Activated naive CD4-positive, alpha-beta T cell treated with anti-CD3 and anti-CD28 coated beads for 36 hours (primary cell): ENCODE data around the gene ANAPC15. TPM values are rescaled to one million over a fixed set of nuclear protein-coding genes. Genes with fewer than 3 reads are reported as not detected.

ENCODE experiments used
- CTCF ChIA-PET: fragments of 350-600 bp; sonication (Branson Sonifier 250); formaldehyde crosslinking; loops from one replicate; lab custom pipeline; 2021; ENCODE audit warnings: antibody characterized with exemption; lab: Charles Lee
- DNase-seq: peaks from one replicate; pipeline ENCODE4 v3.0.0-alpha.2; 2020
- H3K27ac Mint-ChIP-seq: one replicate; pipeline ENCODE4 v1.8.0; 2021; ENCODE audit warnings: mild to moderate bottlenecking, mixed read lengths
- H3K27me3 Mint-ChIP-seq: one replicate; pipeline ENCODE4 v1.8.0; 2021; ENCODE audit warnings: low read depth, mixed read lengths
- H3K36me3 Mint-ChIP-seq: one replicate; pipeline ENCODE4 v1.8.0; 2021; ENCODE audit warnings: low read depth, mixed read lengths
- H3K4me1 Mint-ChIP-seq: one replicate; pipeline ENCODE4 v1.8.0; 2021; ENCODE audit warnings: low read depth, mixed read lengths
- H3K4me3 Mint-ChIP-seq: one replicate; pipeline ENCODE4 v1.8.0; 2021; ENCODE audit warnings: mild to moderate bottlenecking, moderate library complexity, mixed read lengths
- H3K9me3 Mint-ChIP-seq: one replicate; pipeline ENCODE4 v1.8.0; 2021; ENCODE audit warnings: mixed read lengths
- intact Hi-C: fragments of 100-400 bp; cut with micrococcal nuclease; formaldehyde crosslinking; loops from one replicate; pipeline ENCODE4 v1.15.1; 2023
- total RNA-seq, 2 experiments: library from RNA; stranded (reverse); gene quantifications; one replicate each; pipeline ENCODE4 v1.2.3, GENCODE V29; 2021

The ANAPC15 gene
- total RNA-seq, 2 experiments from 2014 or later = 69.1 to 70.3 TPM

DNA sequence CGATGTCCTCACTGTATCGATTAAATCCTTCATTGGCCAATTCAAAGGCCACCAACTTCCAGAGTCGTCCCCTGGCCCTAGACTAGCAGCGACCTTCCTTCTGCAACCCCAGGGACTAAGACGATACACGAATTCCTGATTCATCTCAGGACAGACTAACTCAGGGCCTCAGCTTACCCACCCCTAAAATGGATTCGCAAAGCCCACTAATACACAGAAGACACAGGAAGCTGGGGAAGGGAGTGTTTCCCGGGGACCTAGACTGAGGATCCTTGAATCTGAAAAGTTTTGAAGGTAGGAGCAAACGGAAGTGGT is 9.9 kb downstream of the ANAPC15 start:
- H3K36me3 Mint-ChIP-seq = peaks cover 13% of the 10 kb centered on the region

GRCh38 chr11:72102162-72102561 is 10.3 kb downstream of the ANAPC15 start:
- peak overlapping the region; percentile 87 for H3K4me3 Mint-ChIP-seq
- H3K27ac Mint-ChIP-seq = peak overlapping the region; percentile 77
- intact Hi-C loops = loop anchor here (2.0 kb wide), 3 partner anchors 61 to 173 kb away; partner anchors contain the start of genes RNF121 and XNDC1N
- no peaks in the 10 kb centered on the region for H3K9me3 Mint-ChIP-seq
- CTCF ChIA-PET = interaction anchor here (0.6 to 4.5 kb wide), 4 partner anchors 11 to 174 kb away, joined by 3 to 38 read pairs (median 6); partner anchors contain the start of gene XNDC1N
- no peaks in the 10 kb centered on the region for H3K27me3 Mint-ChIP-seq
- peaks cover 38% of the 10 kb centered on the region for H3K4me1 Mint-ChIP-seq
- H3K36me3 Mint-ChIP-seq = peaks cover 14% of the 10 kb centered on the region
- DNase-seq = no peak

More for the DNA sequence above, 9.9 kb downstream of the ANAPC15 start:
- H3K9me3 Mint-ChIP-seq = no peaks in the 10 kb centered on the region
- CTCF ChIA-PET = interaction anchor here (0.6 to 4.5 kb wide), 3 partner anchors 11 to 175 kb away, joined by 3 to 38 read pairs (median 8); partner anchors contain the start of gene XNDC1N
- H3K4me1 Mint-ChIP-seq = peaks cover 38% of the 10 kb centered on the region
- H3K27me3 Mint-ChIP-seq = no peaks in the 10 kb centered on the region
- peak overlapping the region; percentile 77 for H3K27ac Mint-ChIP-seq
- intact Hi-C loops = loop anchor here (2.0 kb wide), 3 partner anchors 62 to 174 kb away; partner anchors contain the start of genes RNF121 and XNDC1N
- DNase-seq = no peak
- H3K4me3 Mint-ChIP-seq = peak overlapping the region; percentile 87

DNA sequence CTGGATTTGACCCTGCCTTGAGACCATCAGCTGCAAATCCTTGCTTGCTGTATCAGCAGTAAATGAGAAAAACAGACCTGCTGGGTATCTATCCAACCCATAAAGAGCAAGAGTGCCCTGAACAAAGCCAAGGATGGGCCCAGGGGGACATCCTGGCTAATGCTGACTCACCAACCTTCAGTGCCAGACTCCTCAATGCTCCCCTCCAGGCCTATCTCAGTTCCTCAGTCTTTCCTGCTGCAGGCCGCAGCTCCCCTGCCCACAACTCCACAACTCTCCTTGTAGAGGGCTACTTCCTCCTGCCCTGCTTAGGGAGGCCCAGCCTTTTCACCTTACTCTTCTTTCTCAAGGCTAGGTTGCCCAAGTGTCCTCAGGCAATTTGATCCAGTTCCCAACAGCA is 12.0 kb downstream of the ANAPC15 start:
- intact Hi-C loops = no loop called here
- CTCF ChIA-PET = interaction anchor here (1.2 to 4.5 kb wide), 5 partner anchors 9 to 83 kb away, joined by 4 to 38 read pairs (median 5); no protein-coding TSS in a partner anchor
- H3K27ac Mint-ChIP-seq = peak overlapping the region; percentile 57
- no peak overlapping the region for H3K4me3 Mint-ChIP-seq
- DNase-seq = no peak
- peaks cover 38% of the 10 kb centered on the region for H3K4me1 Mint-ChIP-seq
- no peaks in the 10 kb centered on the region for H3K9me3 Mint-ChIP-seq
- H3K27me3 Mint-ChIP-seq = no peaks in the 10 kb centered on the region
- peaks cover 15% of the 10 kb centered on the region for H3K36me3 Mint-ChIP-seq

GRCh38 chr11:72100009-72100408 is 12.5 kb downstream of the ANAPC15 start:
- Mint-ChIP-seq H3K4me1 (peaks cover 38% of the 10 kb centered on the region), H3K27me3 (no peaks in the 10 kb centered on the region), H3K36me3 (peaks cover 16% of the 10 kb centered on the region), H3K4me3 (no peak overlapping the region), H3K9me3 (no peaks in the 10 kb centered on the region), H3K27ac (no peak overlapping the region)
- CTCF ChIA-PET = interaction anchor here (1.0 to 4.5 kb wide), 4 partner anchors 9 to 83 kb away, joined by 4 to 38 read pairs (median 5); no protein-coding TSS in a partner anchor
- no peak for DNase-seq
- intact Hi-C loops = no loop called here

DNA sequence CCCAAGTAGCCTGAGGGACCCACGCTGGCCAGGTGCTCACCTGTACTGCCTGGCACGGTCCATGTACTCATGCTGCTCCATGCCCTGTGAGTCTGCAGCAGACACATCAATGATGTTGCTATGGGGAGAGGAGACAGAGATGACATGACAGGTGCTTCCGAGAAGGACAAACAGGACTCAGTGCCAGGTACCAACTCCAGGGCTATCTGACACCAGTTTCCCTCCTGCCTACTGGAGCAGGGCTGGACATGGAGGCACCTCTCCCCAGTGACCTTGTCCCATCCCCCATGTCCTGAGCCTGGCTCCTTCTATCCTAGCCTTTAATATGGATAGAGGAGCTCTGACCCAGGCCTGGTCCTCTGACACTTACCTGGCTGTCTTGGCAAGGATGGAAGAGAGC is 13.8 kb downstream of the ANAPC15 start:
- intact Hi-C loops = no loop called here
- H3K27me3 Mint-ChIP-seq = no peaks in the 10 kb centered on the region
- no peak overlapping the region for H3K4me3 Mint-ChIP-seq

GRCh38 chr11:72091292-72091691 is 21.2 kb downstream of the ANAPC15 start:
- Mint-ChIP-seq H3K9me3 (no peaks in the 10 kb centered on the region), H3K4me3 (no peak overlapping the region), H3K27ac (no peak overlapping the region), H3K4me1 (peaks cover 14% of the 10 kb centered on the region), H3K27me3 (no peaks in the 10 kb centered on the region), H3K36me3 (peaks cover 2% of the 10 kb centered on the region)
- CTCF ChIA-PET = interaction anchor here (0.5 to 7.2 kb wide), 25 partner anchors 10 to 339 kb away, joined by 3 to 162 read pairs (median 5); partner anchors contain the start of gene LAMTOR1
- intact Hi-C loops = loop anchor here (1.0 to 2.0 kb wide), 2 partner anchors 66 to 180 kb away; no protein-coding TSS in a partner anchor
- DNase-seq = peak; percentile 83

More for the DNA sequence above, 13.8 kb downstream of the ANAPC15 start:
- Mint-ChIP-seq H3K27ac (no peak overlapping the region), H3K36me3 (peaks cover 18% of the 10 kb centered on the region), H3K9me3 (no peaks in the 10 kb centered on the region), H3K4me1 (peaks cover 33% of the 10 kb centered on the region)
- CTCF ChIA-PET = interaction anchor here (0.6 to 4.5 kb wide), 3 partner anchors 8 to 122 kb away, joined by 3 to 38 read pairs (median 3); no protein-coding TSS in a partner anchor
- DNase-seq = no peak

GRCh38 chr11:72088076-72088808 is 24.3 kb downstream of the ANAPC15 start:
- intact Hi-C loops = loop anchor here (10.0 kb wide), 1 partner anchor 727 kb away; the partner anchor contains the start of gene ATG16L2
- H3K27me3 Mint-ChIP-seq = no peaks in the 10 kb centered on the region
- no peak overlapping the region for H3K4me3 Mint-ChIP-seq
- no peaks in the 10 kb centered on the region for H3K36me3 Mint-ChIP-seq
- CTCF ChIA-PET = interaction anchor here (1.1 to 5.1 kb wide), 2 partner anchors 55 to 63 kb away, joined by 3 to 36 read pairs; no protein-coding TSS in a partner anchor
- no peak for DNase-seq
- H3K27ac Mint-ChIP-seq = peak overlapping the region; percentile 62
- H3K9me3 Mint-ChIP-seq = no peaks in the 10 kb centered on the region
- peaks cover 14% of the 10 kb centered on the region for H3K4me1 Mint-ChIP-seq

GRCh38 chr11:72085621-72086351 is 26.7 kb downstream of the ANAPC15 start:
- Mint-ChIP-seq H3K27ac (no peak overlapping the region), H3K4me1 (peaks cover 22% of the 10 kb centered on the region)
- intact Hi-C loops = loop anchor here (10.0 kb wide), 1 partner anchor 729 kb away; the partner anchor contains the start of gene ATG16L2

GRCh38 chr11:72084965-72085364 is 27.5 kb downstream of the ANAPC15 start:
- peaks cover 25% of the 10 kb centered on the region for H3K4me1 Mint-ChIP-seq

More at GRCh38 chr11:72085621-72086351, 26.7 kb downstream of the ANAPC15 start:
- Mint-ChIP-seq H3K9me3 (no peaks in the 10 kb centered on the region), H3K4me3 (no peak overlapping the region), H3K27me3 (no peaks in the 10 kb centered on the region), H3K36me3 (no peaks in the 10 kb centered on the region)
- no peak for DNase-seq
- CTCF ChIA-PET = interaction anchor here (1.1 to 5.1 kb wide), 5 partner anchors 10 to 345 kb away, joined by 3 to 36 read pairs (median 4); no protein-coding TSS in a partner anchor

GRCh38 chr11:72084076-72084475 is 28.4 kb downstream of the ANAPC15 start:
- no peaks in the 10 kb centered on the region for H3K36me3 Mint-ChIP-seq
- no peak overlapping the region for H3K4me3 Mint-ChIP-seq
- no peaks in the 10 kb centered on the region for H3K27me3 Mint-ChIP-seq
- no peaks in the 10 kb centered on the region for H3K9me3 Mint-ChIP-seq
- CTCF ChIA-PET = interaction anchor here (5.1 kb wide), 1 partner anchor 59 kb away, joined by 36 read pairs; no protein-coding TSS in a partner anchor
- H3K27ac Mint-ChIP-seq = no peak overlapping the region
- no peak for DNase-seq
- intact Hi-C loops = loop anchor here (10.0 kb wide), 1 partner anchor 731 kb away; the partner anchor contains the start of gene ATG16L2
- H3K4me1 Mint-ChIP-seq = peaks cover 30% of the 10 kb centered on the region

More at GRCh38 chr11:72084965-72085364, 27.5 kb downstream of the ANAPC15 start:
- CTCF ChIA-PET = interaction anchor here (0.7 to 5.1 kb wide), 4 partner anchors 59 to 346 kb away, joined by 3 to 36 read pairs (median 4); no protein-coding TSS in a partner anchor
- no peaks in the 10 kb centered on the region for H3K9me3 Mint-ChIP-seq
- H3K4me3 Mint-ChIP-seq = no peak overlapping the region
- no peaks in the 10 kb centered on the region for H3K27me3 Mint-ChIP-seq
- H3K36me3 Mint-ChIP-seq = no peaks in the 10 kb centered on the region
- H3K27ac Mint-ChIP-seq = no peak overlapping the region
- intact Hi-C loops = loop anchor here (10.0 kb wide), 1 partner anchor 730 kb away; the partner anchor contains the start of gene ATG16L2
- no peak for DNase-seq

DNA sequence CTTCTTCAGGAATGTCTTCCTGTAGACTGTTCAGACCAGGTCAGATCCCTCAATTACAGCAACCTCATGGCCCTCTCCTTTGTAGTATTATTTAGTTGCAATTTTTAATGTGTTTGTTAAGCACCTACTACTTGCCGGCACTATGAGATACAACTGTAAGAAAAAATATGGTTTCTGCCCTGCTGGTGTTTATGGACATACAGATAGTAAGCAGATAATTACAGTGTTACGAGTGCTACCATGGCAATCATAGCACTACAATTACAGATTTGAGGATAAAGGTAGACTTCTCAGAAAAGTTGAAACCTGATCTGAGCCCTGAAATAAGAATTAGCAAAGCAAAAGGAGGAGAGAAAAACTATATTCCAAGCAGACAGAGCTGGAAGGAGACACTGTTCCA is 29.1 kb downstream of the ANAPC15 start:
- no peaks in the 10 kb centered on the region for H3K9me3 Mint-ChIP-seq
- intact Hi-C loops = loop anchor here (10.0 kb wide), 1 partner anchor 731 kb away; the partner anchor contains the start of gene ATG16L2
- H3K27ac Mint-ChIP-seq = no peak overlapping the region
- H3K27me3 Mint-ChIP-seq = no peaks in the 10 kb centered on the region
- DNase-seq = no peak
- CTCF ChIA-PET = no interaction called here
- H3K4me1 Mint-ChIP-seq = peaks cover 32% of the 10 kb centered on the region
- no peak overlapping the region for H3K4me3 Mint-ChIP-seq
- peaks cover 4% of the 10 kb centered on the region for H3K36me3 Mint-ChIP-seq
